Astrocyte (in vitro differentiated cells and primary cell): ENCODE measurements around the gene KDM6A.

Source experiments
- EZH2 ChIP-seq: IDR thresholded peaks from 2 replicates; pipeline ENCODE4 v1.6.1; 2012; ENCODE audit warnings: mild to moderate bottlenecking, low read length, inconsistent platforms; ENCODE audit not compliant: insufficient read depth
- TF ChIP-seq, protein P1 (sequence below): IDR thresholded peaks from 2 replicates; pipeline ENCODE4 v1.5.1; 2011; ENCODE audit warnings: low read depth, mild to moderate bottlenecking, inconsistent platforms, low read length, moderate library complexity; ENCODE audit not compliant: insufficient read depth

DNA sequence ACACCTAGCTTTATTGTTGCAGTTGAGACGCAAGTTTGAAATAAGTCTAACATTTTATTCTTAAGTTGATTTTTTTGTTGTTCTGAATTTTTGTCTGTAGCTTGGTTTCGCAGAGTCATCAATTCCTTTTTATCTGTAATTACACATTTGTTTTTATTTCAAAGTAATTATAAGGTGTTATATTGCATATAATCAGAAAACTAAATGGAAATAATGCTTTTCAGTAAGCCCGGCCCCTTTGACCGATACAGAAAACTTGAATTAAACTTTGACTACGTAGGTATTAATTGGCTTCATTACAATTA, 2.1 kb downstream of the KDM6A start:
- TF ChIP-seq, protein P1, sequence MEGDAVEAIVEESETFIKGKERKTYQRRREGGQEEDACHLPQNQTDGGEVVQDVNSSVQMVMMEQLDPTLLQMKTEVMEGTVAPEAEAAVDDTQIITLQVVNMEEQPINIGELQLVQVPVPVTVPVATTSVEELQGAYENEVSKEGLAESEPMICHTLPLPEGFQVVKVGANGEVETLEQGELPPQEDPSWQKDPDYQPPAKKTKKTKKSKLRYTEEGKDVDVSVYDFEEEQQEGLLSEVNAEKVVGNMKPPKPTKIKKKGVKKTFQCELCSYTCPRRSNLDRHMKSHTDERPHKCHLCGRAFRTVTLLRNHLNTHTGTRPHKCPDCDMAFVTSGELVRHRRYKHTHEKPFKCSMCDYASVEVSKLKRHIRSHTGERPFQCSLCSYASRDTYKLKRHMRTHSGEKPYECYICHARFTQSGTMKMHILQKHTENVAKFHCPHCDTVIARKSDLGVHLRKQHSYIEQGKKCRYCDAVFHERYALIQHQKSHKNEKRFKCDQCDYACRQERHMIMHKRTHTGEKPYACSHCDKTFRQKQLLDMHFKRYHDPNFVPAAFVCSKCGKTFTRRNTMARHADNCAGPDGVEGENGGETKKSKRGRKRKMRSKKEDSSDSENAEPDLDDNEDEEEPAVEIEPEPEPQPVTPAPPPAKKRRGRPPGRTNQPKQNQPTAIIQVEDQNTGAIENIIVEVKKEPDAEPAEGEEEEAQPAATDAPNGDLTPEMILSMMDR: no peak
- TF ChIP-seq EZH2: no peak
